ENCODE results near the gene ZWILCH. TPM values are rescaled to one million over a fixed set of nuclear protein-coding genes. Genes with fewer than 3 reads are reported as not detected.

The ZWILCH gene
- total RNA-seq, 1 experiment from 2014 or later = 50.2 TPM

DNA sequence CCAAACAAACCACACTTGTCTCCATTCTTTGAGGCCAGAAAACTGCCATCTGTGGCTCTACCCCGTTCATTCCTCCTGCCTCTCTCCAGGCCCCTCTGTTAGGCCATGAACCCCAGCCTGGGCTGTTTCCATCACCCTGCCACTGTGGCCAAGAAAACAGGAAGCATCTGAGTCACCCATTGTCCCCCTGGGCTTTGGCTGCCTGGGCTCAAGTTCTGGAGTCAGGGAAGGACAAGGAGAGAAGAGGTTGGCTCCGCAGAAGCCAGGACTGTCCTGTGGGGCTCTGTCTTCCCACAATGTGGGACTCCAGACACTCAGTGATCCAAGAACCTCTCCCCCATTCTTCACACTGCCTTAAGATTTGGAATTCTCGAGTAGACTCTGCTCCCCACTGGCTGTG, 75.5 kb downstream of the ZWILCH start:
- Mint-ChIP-seq H3K9me3 (no peaks in the 10 kb centered on the region), H3K36me3 (no peaks in the 10 kb centered on the region), H3K27ac (no peak overlapping the region), H3K27me3 (ENCODE audit: low read depth) (0 out of 2 replicates have a peak, but pooled peaks cover 3% of the 10 kb centered on the region), H3K4me3 (no peak overlapping the region), H3K4me1 (peaks cover 5% of the 10 kb centered on the region; the same call in 1 of the 2 replicates)
- TF ChIP-seq SOX15 (CRISPR knock-in tag; IDR thresholded peaks at IDR 0.05) (no peak), GRHL2 (CRISPR knock-in tag; IDR thresholded peaks at IDR 0.05; ENCODE audit: insufficient replicate concordance, severe bottlenecking) (no peak), ZNF138 (CRISPR knock-in tag; conservative IDR thresholded peaks at IDR 0.05) (no peak), GABPB1 (CRISPR knock-in tag; IDR thresholded peaks at IDR 0.05) (no peak), TP53 (CRISPR knock-in tag; IDR thresholded peaks at IDR 0.05) (no peak), ZBTB21 (CRISPR knock-in tag; IDR thresholded peaks at IDR 0.05; ENCODE audit: borderline replicate concordance) (no peak)
- TF ChIP-seq, protein P1, sequence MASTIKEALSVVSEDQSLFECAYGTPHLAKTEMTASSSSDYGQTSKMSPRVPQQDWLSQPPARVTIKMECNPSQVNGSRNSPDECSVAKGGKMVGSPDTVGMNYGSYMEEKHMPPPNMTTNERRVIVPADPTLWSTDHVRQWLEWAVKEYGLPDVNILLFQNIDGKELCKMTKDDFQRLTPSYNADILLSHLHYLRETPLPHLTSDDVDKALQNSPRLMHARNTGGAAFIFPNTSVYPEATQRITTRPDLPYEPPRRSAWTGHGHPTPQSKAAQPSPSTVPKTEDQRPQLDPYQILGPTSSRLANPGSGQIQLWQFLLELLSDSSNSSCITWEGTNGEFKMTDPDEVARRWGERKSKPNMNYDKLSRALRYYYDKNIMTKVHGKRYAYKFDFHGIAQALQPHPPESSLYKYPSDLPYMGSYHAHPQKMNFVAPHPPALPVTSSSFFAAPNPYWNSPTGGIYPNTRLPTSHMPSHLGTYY (CRISPR knock-in tag; IDR thresholded peaks at IDR 0.05) = no peak
- POLR2A ChIA-PET = no interaction called here
- ATAC-seq (no peak), DNase-seq (ENCODE audit: low spot score) (no peak)
- CTCF ChIA-PET = interaction anchor here (1.0 to 1.5 kb wide), 4 partner anchors 14 to 271 kb away, joined by 4 to 5 read pairs (median 4); partner anchors contain the start of gene LCTL

DNA sequence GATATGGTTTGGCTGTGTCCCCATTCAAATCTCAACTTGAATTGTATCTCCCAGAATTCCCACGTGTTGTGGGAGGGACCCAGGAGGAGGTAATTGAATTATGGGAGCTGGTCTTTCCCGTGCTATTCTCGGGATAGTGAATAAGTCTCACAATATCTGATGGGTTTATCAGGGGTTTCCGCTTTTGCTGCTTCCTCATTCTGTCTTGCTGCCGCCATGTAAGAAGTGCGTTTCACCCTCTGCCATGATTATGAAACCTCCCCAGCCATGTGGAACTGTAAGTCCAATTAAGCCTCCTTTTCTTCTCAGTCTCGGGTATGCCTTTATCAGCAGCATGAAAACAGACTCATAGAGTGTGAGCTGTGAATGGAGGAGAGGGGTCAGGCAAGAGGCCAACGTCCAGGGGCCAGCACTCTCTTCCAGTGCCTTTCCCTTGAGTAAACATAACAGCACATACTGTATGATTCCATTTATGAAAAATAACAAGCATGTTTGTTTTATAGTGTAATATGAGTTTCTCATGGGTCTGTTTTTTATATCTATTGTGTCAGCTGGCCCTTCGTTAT, 76.9 kb downstream of the ZWILCH start:
- Mint-ChIP-seq H3K36me3 (no peaks in the 10 kb centered on the region), H3K27ac (no peak overlapping the region), H3K4me3 (no peak overlapping the region), H3K4me1 (peaks cover 12% of the 10 kb centered on the region), H3K27me3 (ENCODE audit: low read depth) (peaks cover 3% of the 10 kb centered on the region; the same call in 1 of the 2 replicates), H3K9me3 (no peaks in the 10 kb centered on the region)
- TF ChIP-seq ETV6 (CRISPR knock-in tag; IDR thresholded peaks at IDR 0.05) (no peak), TEAD1 (CRISPR knock-in tag; IDR thresholded peaks at IDR 0.05) (no peak), CBFB (CRISPR knock-in tag; IDR thresholded peaks at IDR 0.05; ENCODE audit: low read depth) (no peak), ZNF396 (CRISPR knock-in tag; IDR thresholded peaks at IDR 0.05; ENCODE audit: borderline replicate concordance) (no peak), NFYB (CRISPR knock-in tag; conservative IDR thresholded peaks at IDR 0.05; ENCODE audit: low read depth) (no peak), NR1H2 (CRISPR knock-in tag; IDR thresholded peaks at IDR 0.05) (no peak), KAT7 (CRISPR knock-in tag; IDR thresholded peaks at IDR 0.05; ENCODE audit: borderline replicate concordance) (no peak)
- TF ChIP-seq, protein P2, sequence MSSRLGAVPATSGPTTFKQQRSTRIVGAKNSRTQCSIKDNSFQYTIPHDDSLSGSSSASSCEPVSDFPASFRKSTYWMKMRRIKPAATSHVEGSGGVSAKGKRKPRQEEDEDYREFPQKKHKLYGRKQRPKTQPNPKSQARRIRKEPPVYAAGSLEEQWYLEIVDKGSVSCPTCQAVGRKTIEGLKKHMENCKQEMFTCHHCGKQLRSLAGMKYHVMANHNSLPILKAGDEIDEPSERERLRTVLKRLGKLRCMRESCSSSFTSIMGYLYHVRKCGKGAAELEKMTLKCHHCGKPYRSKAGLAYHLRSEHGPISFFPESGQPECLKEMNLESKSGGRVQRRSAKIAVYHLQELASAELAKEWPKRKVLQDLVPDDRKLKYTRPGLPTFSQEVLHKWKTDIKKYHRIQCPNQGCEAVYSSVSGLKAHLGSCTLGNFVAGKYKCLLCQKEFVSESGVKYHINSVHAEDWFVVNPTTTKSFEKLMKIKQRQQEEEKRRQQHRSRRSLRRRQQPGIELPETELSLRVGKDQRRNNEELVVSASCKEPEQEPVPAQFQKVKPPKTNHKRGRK (CRISPR knock-in tag; IDR thresholded peaks at IDR 0.05; ENCODE audit: borderline replicate concordance) = no peak
- TF ChIP-seq, protein P3, sequence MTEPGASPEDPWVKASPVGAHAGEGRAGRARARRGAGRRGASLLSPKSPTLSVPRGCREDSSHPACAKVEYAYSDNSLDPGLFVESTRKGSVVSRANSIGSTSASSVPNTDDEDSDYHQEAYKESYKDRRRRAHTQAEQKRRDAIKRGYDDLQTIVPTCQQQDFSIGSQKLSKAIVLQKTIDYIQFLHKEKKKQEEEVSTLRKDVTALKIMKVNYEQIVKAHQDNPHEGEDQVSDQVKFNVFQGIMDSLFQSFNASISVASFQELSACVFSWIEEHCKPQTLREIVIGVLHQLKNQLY (CRISPR knock-in tag; IDR thresholded peaks at IDR 0.05) = no peak
- TF ChIP-seq, protein P4, sequence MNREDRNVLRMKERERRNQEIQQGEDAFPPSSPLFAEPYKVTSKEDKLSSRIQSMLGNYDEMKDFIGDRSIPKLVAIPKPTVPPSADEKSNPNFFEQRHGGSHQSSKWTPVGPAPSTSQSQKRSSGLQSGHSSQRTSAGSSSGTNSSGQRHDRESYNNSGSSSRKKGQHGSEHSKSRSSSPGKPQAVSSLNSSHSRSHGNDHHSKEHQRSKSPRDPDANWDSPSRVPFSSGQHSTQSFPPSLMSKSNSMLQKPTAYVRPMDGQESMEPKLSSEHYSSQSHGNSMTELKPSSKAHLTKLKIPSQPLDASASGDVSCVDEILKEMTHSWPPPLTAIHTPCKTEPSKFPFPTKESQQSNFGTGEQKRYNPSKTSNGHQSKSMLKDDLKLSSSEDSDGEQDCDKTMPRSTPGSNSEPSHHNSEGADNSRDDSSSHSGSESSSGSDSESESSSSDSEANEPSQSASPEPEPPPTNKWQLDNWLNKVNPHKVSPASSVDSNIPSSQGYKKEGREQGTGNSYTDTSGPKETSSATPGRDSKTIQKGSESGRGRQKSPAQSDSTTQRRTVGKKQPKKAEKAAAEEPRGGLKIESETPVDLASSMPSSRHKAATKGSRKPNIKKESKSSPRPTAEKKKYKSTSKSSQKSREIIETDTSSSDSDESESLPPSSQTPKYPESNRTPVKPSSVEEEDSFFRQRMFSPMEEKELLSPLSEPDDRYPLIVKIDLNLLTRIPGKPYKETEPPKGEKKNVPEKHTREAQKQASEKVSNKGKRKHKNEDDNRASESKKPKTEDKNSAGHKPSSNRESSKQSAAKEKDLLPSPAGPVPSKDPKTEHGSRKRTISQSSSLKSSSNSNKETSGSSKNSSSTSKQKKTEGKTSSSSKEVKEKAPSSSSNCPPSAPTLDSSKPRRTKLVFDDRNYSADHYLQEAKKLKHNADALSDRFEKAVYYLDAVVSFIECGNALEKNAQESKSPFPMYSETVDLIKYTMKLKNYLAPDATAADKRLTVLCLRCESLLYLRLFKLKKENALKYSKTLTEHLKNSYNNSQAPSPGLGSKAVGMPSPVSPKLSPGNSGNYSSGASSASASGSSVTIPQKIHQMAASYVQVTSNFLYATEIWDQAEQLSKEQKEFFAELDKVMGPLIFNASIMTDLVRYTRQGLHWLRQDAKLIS (CRISPR knock-in tag; IDR thresholded peaks at IDR 0.05; ENCODE audit: borderline replicate concordance) = no peak
- POLR2A ChIA-PET = interaction anchor here (0.7 kb wide), 1 partner anchor 16 kb away, joined by 6 read pairs; the partner anchor contains the start of gene LCTL
- ATAC-seq (no peak), DNase-seq (ENCODE audit: low spot score) (no peak)
- CTCF ChIA-PET = interaction anchor here (1.0 to 1.5 kb wide), 2 partner anchors 15 to 16 kb away, joined by 4 to 5 read pairs; partner anchors contain the start of gene LCTL

All from WTC11 (cell line).